GM12878 (cell line): Measurements from ENCODE around the gene TMEM114.

Experiments
- EZH2 ChIP-seq: IDR thresholded peaks from 2 replicates; pipeline ENCODE4 v1.6.1; 2012; ENCODE audit warnings: low read depth, mild to moderate bottlenecking, control low read depth, inconsistent platforms, low read length, borderline replicate concordance; ENCODE audit not compliant: control insufficient read depth
- NFYB ChIP-seq: IDR thresholded peaks from 2 replicates; pipeline ENCODE4 v1.6.1; 2011; ENCODE audit warnings: low read depth, mild to moderate bottlenecking, low read length, improper control_type of control experiment, moderate library complexity; ENCODE audit not compliant: insufficient read depth

DNA sequence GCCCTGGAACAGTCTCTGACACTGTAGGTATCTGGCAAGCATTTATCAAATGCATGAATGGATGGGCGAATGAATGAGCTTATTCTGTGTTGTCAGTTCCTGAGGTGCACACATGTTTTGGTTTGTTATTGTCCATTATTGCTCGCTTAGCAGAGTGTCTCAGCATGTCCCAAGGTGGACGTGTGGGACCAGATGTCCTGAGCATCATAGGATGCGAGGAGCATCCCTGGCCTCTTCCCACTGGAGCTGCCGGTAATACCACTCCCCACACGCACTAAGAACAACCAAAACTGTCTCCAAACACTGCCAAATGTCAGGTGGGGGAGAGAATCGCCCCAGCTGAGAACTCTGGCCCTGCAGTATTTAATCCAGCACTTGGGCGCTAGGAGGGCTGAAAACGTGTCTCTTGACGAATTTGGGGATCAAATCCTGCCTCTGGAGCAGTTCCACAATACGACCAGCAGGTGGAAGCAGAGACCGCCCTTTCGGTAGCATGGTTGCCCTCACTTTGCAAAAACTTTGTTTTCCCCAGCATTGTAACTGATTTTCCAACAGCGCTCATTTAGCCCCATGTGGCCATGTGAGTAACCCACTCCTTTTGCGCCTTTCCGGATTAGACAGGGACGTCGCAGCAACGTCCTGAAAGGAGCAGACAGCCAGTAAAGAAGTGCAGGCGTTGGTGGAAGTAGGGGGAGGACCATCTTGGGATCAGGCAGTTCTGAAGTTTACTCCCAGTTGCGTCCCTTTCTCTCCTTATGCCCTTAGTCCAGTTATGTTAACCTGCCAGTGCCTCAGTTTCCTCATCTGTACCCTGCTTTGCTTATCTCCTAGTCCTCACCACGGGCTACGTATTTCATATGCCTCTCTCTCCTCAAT is 22.7 kb downstream of the TMEM114 start:
- no peak for TF ChIP-seq EZH2
- TF ChIP-seq NFYB, result no peak
